GM12878 (cell line): ENCODE measurements around the gene EPB42.

Source experiments
- ATF7 ChIP-seq: fragments of 450-650 bp; IDR thresholded peaks from 2 replicates; pipeline ENCODE4 v1.6.1; 2016; ENCODE audit warnings: low read depth, mild to moderate bottlenecking
- BACH1 ChIP-seq: fragments of 450-650 bp; IDR thresholded peaks from 2 replicates; pipeline ENCODE4 v1.6.1; 2017; ENCODE audit warnings: mild to moderate bottlenecking, borderline replicate concordance
- BHLHE40 ChIP-seq, 2 experiments: fragments of 450-650 bp in 1 of 2; IDR thresholded peaks; 2 replicates each; pipeline ENCODE4 v1.6.1; 2011 to 2017; ENCODE audit warnings: low read depth in 2 of 2, borderline replicate concordance in 1 of 2, improper control_type of control experiment in 1 of 2, low read length in 1 of 2, mild to moderate bottlenecking in 1 of 2
- CEBPB ChIP-seq, 2 experiments: fragments of 150-350 bp in 1 of 2; IDR thresholded peaks; 2 replicates each; pipeline ENCODE4 v1.6.1; 2012 to 2014; ENCODE audit warnings: low read depth in 2 of 2, low read length in 2 of 2, borderline replicate concordance in 1 of 2, inconsistent platforms in 1 of 2
- HDAC2 ChIP-seq: fragments of 200-600 bp; sonication (generic); IDR thresholded peaks from 2 replicates; pipeline ENCODE4 v1.6.1; 2017
- HDGF ChIP-seq: fragments of 450-650 bp; IDR thresholded peaks from 2 replicates; pipeline ENCODE4 v1.6.1; 2016; ENCODE audit warnings: antibody characterized with exemption
- POLR2A ChIP-seq: IDR thresholded peaks from 2 replicates; pipeline ENCODE4 v1.6.1; 2011; ENCODE audit warnings: low read depth, mild to moderate bottlenecking, low read length
- POLR2AphosphoS5 ChIP-seq: IDR thresholded peaks from 2 replicates; pipeline ENCODE4 v1.6.1; 2011; ENCODE audit warnings: mild to moderate bottlenecking, low read length, inconsistent platforms
- SREBF2 ChIP-seq: IDR thresholded peaks from 2 replicates; pipeline ENCODE4 v1.6.1; 2012; ENCODE audit warnings: mild to moderate bottlenecking, low read length
- TCF12 ChIP-seq: IDR thresholded peaks from 2 replicates; pipeline ENCODE4 v1.6.1; 2011; ENCODE audit warnings: low read depth, mild to moderate bottlenecking, low read length
- ZZZ3 ChIP-seq: IDR thresholded peaks from 2 replicates; pipeline ENCODE4 v1.6.1; 2011; ENCODE audit warnings: low read depth; ENCODE audit not compliant: control insufficient read depth, insufficient read length
- TF ChIP-seq, protein P1 (sequence below), 3 experiments: IDR thresholded peaks in 2 of 3; conservative IDR thresholded peaks in 1 of 3; 2 replicates each; pipeline ENCODE4 v1.5.1; 2011; ENCODE audit warnings: low read depth in 3 of 3, low read length in 3 of 3, mild to moderate bottlenecking in 3 of 3, control low read depth in 2 of 3, moderate library complexity in 2 of 3, inconsistent platforms in 1 of 3, mixed read lengths in 1 of 3; ENCODE audit not compliant: control insufficient read depth in 2 of 3, insufficient read depth in 1 of 3; ENCODE audit errors: extremely low read depth in 1 of 3

- TF ChIP-seq BHLHE40 (IDR thresholded peaks at IDR 0.05; ENCODE audit: borderline replicate concordance in 1 of 2, low read depth in 2 of 2, low read length in 1 of 2) (no peak), ATF7 (no peak), HDGF (no peak), BACH1 (no peak), POLR2A (no peak), SREBF2 (no peak), TCF12 (no peak), ZZZ3 (no peak), POLR2AphosphoS5 (no peak), CEBPB (IDR thresholded peaks at IDR 0.05; ENCODE audit: borderline replicate concordance in 1 of 2, low read depth in 2 of 2, low read length in 2 of 2) (no peak), HDAC2 (no peak)
- TF ChIP-seq, protein P1, sequence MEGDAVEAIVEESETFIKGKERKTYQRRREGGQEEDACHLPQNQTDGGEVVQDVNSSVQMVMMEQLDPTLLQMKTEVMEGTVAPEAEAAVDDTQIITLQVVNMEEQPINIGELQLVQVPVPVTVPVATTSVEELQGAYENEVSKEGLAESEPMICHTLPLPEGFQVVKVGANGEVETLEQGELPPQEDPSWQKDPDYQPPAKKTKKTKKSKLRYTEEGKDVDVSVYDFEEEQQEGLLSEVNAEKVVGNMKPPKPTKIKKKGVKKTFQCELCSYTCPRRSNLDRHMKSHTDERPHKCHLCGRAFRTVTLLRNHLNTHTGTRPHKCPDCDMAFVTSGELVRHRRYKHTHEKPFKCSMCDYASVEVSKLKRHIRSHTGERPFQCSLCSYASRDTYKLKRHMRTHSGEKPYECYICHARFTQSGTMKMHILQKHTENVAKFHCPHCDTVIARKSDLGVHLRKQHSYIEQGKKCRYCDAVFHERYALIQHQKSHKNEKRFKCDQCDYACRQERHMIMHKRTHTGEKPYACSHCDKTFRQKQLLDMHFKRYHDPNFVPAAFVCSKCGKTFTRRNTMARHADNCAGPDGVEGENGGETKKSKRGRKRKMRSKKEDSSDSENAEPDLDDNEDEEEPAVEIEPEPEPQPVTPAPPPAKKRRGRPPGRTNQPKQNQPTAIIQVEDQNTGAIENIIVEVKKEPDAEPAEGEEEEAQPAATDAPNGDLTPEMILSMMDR (IDR thresholded peaks at IDR 0.05 in 2 of 3, conservative IDR thresholded peaks at IDR 0.05 in 1 of 3; ENCODE audit: control insufficient read depth in 2 of 3, extremely low read depth in 1 of 3, insufficient read depth in 1 of 3, low read depth in 3 of 3, low read length in 3 of 3) = no peak
These were observed 20.8 kb downstream of the EPB42 start for GRCh38 chr15:43199945-43200488.
